ENCODE results near the gene AASS.

Gene AASS

DNA sequence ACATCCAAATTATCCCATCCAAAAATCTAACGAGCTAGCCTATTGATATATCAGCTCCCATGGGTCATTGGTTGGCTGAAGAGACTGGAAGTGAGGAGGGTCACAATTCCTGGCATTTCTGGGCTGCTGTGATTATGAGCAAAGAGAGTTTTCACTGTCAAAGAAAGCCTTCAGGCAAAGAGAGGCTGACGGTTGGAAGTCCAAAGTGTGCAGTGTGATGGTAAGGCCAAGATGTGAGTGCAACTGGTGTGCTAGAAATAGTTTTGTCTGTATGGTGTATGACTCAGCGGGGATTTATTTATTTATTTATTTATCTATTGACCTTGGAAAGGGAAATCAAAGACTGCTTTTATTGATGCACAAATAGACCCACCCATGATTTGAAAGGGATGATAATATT lies 75.0 kb downstream of the AASS start:
- TF ChIP-seq, protein P1, sequence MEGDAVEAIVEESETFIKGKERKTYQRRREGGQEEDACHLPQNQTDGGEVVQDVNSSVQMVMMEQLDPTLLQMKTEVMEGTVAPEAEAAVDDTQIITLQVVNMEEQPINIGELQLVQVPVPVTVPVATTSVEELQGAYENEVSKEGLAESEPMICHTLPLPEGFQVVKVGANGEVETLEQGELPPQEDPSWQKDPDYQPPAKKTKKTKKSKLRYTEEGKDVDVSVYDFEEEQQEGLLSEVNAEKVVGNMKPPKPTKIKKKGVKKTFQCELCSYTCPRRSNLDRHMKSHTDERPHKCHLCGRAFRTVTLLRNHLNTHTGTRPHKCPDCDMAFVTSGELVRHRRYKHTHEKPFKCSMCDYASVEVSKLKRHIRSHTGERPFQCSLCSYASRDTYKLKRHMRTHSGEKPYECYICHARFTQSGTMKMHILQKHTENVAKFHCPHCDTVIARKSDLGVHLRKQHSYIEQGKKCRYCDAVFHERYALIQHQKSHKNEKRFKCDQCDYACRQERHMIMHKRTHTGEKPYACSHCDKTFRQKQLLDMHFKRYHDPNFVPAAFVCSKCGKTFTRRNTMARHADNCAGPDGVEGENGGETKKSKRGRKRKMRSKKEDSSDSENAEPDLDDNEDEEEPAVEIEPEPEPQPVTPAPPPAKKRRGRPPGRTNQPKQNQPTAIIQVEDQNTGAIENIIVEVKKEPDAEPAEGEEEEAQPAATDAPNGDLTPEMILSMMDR (IDR thresholded peaks at IDR 0.05; ENCODE audit: low read depth, low read length): no peak
- DNase-seq (ENCODE audit: extremely low read depth, low read depth): no peak

GRCh38 chr7:122068046-122068445 lies 76.0 kb downstream of the AASS start:
- TF ChIP-seq, protein P1 (IDR thresholded peaks at IDR 0.05; ENCODE audit: low read depth, low read length): no peak

GRCh38 chr7:122067077-122067476 lies 77.0 kb downstream of the AASS start:
- no peak for DNase-seq (ENCODE audit: extremely low read depth, low read depth)
- TF ChIP-seq, protein P1 (IDR thresholded peaks at IDR 0.05; ENCODE audit: low read depth, low read length): no peak

More at GRCh38 chr7:122068046-122068445, 76.0 kb downstream of the AASS start:
- no peak for DNase-seq (ENCODE audit: extremely low read depth, low read depth)

DNA sequence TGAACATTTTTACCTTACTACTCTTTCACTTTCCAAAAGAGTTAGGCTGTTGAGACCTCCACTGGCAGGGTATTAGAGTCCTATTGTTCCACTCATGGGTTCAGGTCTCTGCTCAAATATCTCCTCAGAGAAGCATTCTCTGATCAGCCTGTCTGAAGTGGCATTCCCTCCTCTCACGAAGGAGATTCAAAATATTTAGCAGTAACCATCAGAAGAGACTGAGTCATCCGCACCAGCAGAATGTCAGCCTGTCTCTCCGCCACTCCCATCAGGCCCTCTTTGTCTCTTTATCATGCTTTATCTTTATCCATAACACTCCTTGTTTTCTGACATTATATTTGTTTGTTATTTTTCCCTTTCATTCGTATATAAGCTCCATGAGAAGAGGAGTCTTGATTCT lies 79.1 kb downstream of the AASS start:
- TF ChIP-seq, protein P1 (IDR thresholded peaks at IDR 0.05; ENCODE audit: low read depth, low read length): no peak
- DNase-seq (ENCODE audit: extremely low read depth, low read depth): no peak

GRCh38 chr7:122063146-122063545 lies 80.9 kb downstream of the AASS start:
- no peak for DNase-seq (ENCODE audit: extremely low read depth, low read depth)
- TF ChIP-seq, protein P1 (IDR thresholded peaks at IDR 0.05; ENCODE audit: low read depth, low read length): no peak

- no peak for DNase-seq (ENCODE audit: extremely low read depth, low read depth)
- TF ChIP-seq, protein P1 (IDR thresholded peaks at IDR 0.05; ENCODE audit: low read depth, low read length): no peak
These were observed 84.5 kb downstream of the AASS start for GRCh38 chr7:122059542-122059941.

GRCh38 chr7:122056977-122057376 lies 87.1 kb downstream of the AASS start:
- TF ChIP-seq, protein P1 (IDR thresholded peaks at IDR 0.05; ENCODE audit: low read depth, low read length): no peak
- DNase-seq (ENCODE audit: extremely low read depth, low read depth): no peak

Measured in AG09319 (cell line).